Stimulated activated CD4-positive, alpha-beta T cell treated with anti-CD3 and anti-CD28 coated beads, Interleukin-12 subunit alpha, Interleukin-12 subunit beta, amount 100 ng/mL, for 48 hours (primary cell): ENCODE data around the gene TGFB1I1.
"Not testable (repeated sequence)": the region's sequence is repeated elsewhere in the genome, so short reads cannot be mapped to it uniquely, and the experiment has no call there.

Experiments used
- DNase-seq, 3 donors: peaks; one replicate each; pipeline ENCODE4 v3.0.0-alpha.2; 2020; ENCODE audit warnings: low read depth in 2 of 3, low spot score in 1 of 3

Gene TGFB1I1

GRCh38 chr16:31487071-31487719, 15.2 kb downstream of the TGFB1I1 start:
- no peak for DNase-seq

- DNase-seq: peak in 2 of 3 donors; percentile 39 to 46
Measured at GRCh38 chr16:31487720-31488467, 15.9 kb downstream of the TGFB1I1 start.

- DNase-seq: no peak
Measured at GRCh38 chr16:31488468-31489297, 16.7 kb downstream of the TGFB1I1 start.

- no peak for DNase-seq
Measured at GRCh38 chr16:31489298-31489564, 17.3 kb downstream of the TGFB1I1 start.

- no peak for DNase-seq
Measured at GRCh38 chr16:31489616-31490584, 17.9 kb downstream of the TGFB1I1 start.

- no peak for DNase-seq
Measured at GRCh38 chr16:31491778-31492418, 19.9 kb downstream of the TGFB1I1 start.

- DNase-seq: no peak
Measured at GRCh38 chr16:31493506-31494125, 21.7 kb downstream of the TGFB1I1 start.

- no peak for DNase-seq
Measured at GRCh38 chr16:31496670-31497069, 24.7 kb downstream of the TGFB1I1 start.

GRCh38 chr16:31498493-31498892, 26.5 kb downstream of the TGFB1I1 start:
- DNase-seq: no peak

GRCh38 chr16:31499928-31500327, 28.0 kb downstream of the TGFB1I1 start:
- no peak for DNase-seq

GRCh38 chr16:31501226-31501965, 29.4 kb downstream of the TGFB1I1 start:
- DNase-seq: no peak

GRCh38 chr16:31501966-31502348, 30.0 kb downstream of the TGFB1I1 start:
- DNase-seq: no peak

GRCh38 chr16:31502981-31503380, 31.0 kb downstream of the TGFB1I1 start:
- DNase-seq: no peak

GRCh38 chr16:31503555-31503954, 31.6 kb downstream of the TGFB1I1 start:
- DNase-seq: not testable (repeated sequence)

GRCh38 chr16:31504159-31504558, 32.2 kb downstream of the TGFB1I1 start:
- DNase-seq: no peak

- DNase-seq: peak in 2 of 3 donors; percentile 9 to 15
Measured at GRCh38 chr16:31505483-31505882, 33.5 kb downstream of the TGFB1I1 start.

- no peak for DNase-seq
Measured at GRCh38 chr16:31507617-31507928, 35.6 kb downstream of the TGFB1I1 start.

GRCh38 chr16:31507929-31508705, 36.2 kb downstream of the TGFB1I1 start, which contains the start of gene RUSF1:
Gene RUSF1 (minus strand): TSS chr16:31508391. CDS start chr16:31508373, 18 bp downstream.
- peak; percentile 73 to 85 (median 75) for DNase-seq
